ENCODE measurements around the gene OSBPL7. TPM values are rescaled to one million over a fixed set of nuclear protein-coding genes. Genes with fewer than 3 reads are reported as not detected.
A peak's percentile ranks its signal among the peaks of the same experiment; 100 is the strongest.

OSBPL7 gene
- polyA plus RNA-seq, 1 donor from 2014 or later = 8.7 TPM

DNA sequence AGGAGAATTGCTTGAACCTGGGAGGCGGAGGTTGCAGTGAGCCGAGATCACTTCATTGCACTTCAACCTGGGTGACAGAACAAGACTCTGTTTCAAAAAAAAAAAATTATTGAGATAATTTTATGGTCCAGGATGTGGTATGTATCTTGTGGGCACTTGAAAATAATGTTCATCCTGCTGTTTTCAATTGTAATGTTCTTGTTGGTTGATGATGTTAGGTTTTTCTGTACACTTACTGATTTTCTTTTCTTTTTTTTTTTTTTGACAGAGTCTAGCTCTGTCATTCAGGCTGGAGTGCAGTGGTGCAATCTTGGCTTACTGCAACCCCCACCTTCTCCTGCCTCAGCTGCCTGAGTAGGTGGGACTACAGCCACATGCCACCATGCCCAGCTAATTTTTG, 58.9 kb downstream of the OSBPL7 start:
- no peak overlapping the region for H3K27ac Mint-ChIP-seq
- no peaks in the 10 kb centered on the region for H3K4me1 Mint-ChIP-seq
- peaks cover 2 to 19% (median 19%) of the 10 kb centered on the region in 3 donors for H3K9me3 Mint-ChIP-seq
- peaks cover 14% of the 10 kb centered on the region for H3K27me3 Mint-ChIP-seq
- no peaks in the 10 kb centered on the region for H3K36me3 Mint-ChIP-seq
- H3K4me3 Mint-ChIP-seq = peak overlapping the region in 1 of 4 donors; percentile 12

DNA sequence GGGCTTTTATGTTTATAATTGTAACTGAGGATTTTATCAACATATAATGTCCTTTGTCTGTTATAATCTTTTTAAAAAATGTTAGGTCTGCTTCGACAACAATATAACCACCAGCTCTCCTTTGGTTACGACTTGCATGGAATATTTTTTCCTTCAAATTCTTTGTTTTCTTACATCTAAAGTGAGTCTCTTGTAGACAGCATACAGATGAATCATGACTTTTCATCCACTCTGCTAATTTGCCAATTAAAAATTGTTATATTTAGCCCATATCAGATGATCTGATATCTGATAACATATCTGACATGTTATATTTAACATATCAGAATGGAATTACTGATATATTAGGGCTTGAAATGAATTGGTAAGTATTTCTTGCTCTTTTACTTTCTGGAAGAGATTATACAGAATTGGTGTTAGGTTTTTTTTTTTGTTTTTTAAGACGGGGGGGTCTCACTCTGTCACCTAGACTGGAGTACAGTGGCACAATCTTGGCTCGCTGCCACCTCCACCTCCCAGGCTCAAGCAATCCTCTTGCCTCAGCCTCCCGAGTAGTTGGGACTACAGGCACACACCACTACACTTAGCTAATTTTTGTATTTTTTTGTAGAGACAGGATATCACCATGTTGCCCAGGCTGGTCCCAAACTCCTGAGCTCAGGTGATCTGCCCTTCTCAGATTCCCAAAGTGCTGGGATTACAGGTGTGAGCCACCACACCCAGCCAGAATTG, 61.0 kb downstream of the OSBPL7 start:
- H3K27ac Mint-ChIP-seq = no peak overlapping the region
- H3K27me3 Mint-ChIP-seq = peaks cover 7% of the 10 kb centered on the region

GRCh38 chr17:47757386-47757785, 64.2 kb downstream of the OSBPL7 start:
- Mint-ChIP-seq H3K4me1 (peaks cover 0 to 1% (median 0%) of the 10 kb centered on the region in 3 donors), H3K9me3 (peaks cover 0 to 12% (median 9%) of the 10 kb centered on the region in 3 donors), H3K4me3 (no peak overlapping the region), H3K36me3 (no peaks in the 10 kb centered on the region), H3K27ac (no peak overlapping the region), H3K27me3 (peaks cover 4% of the 10 kb centered on the region)

More for the DNA sequence above, 61.0 kb downstream of the OSBPL7 start:
- Mint-ChIP-seq H3K9me3 (peaks cover 2 to 21% (median 19%) of the 10 kb centered on the region in 3 donors), H3K4me3 (no peak overlapping the region), H3K36me3 (no peaks in the 10 kb centered on the region), H3K4me1 (no peaks in the 10 kb centered on the region)

Other genes with a start within 250 kb of the OSBPL7 start
- 28.4 TPM for gene KPNB1, start 171.9 kb downstream of the OSBPL7 start, polyA plus RNA-seq
- gene TBKBP1, start 127.6 kb downstream of the OSBPL7 start, polyA plus RNA-seq = 0.24 TPM
- gene TBX21, start 88.6 kb downstream of the OSBPL7 start, polyA plus RNA-seq = 10.0 TPM
- 36.2 TPM for gene MRPL10, start 9.7 kb upstream of the OSBPL7 start, polyA plus RNA-seq
- gene LRRC46, start 9.9 kb upstream of the OSBPL7 start, polyA plus RNA-seq = 0.90 TPM
- gene SCRN2, start 19.5 kb upstream of the OSBPL7 start, polyA plus RNA-seq = 19.8 TPM
- not detected for gene SP6, start 29.4 kb upstream of the OSBPL7 start, polyA plus RNA-seq
- 13.7 TPM for gene SP2, start 74.4 kb upstream of the OSBPL7 start, polyA plus RNA-seq
- 17.4 TPM for gene PNPO, start 119.8 kb upstream of the OSBPL7 start, polyA plus RNA-seq
- not detected for gene PRR15L, start 136.1 kb upstream of the OSBPL7 start, polyA plus RNA-seq
- gene CDK5RAP3, start 149.3 kb upstream of the OSBPL7 start, polyA plus RNA-seq = 80.0 TPM
- gene COPZ2, start 216.0 kb upstream of the OSBPL7 start, polyA plus RNA-seq = 1.7 TPM
- gene NFE2L1, start 226.6 kb upstream of the OSBPL7 start, polyA plus RNA-seq = 20.5 TPM

All from IgD-negative memory B cell (primary cell).